Prostate gland (tissue), 2 donors: ENCODE data around the gene NR1I3.
"Not testable (repeated sequence)": the region's sequence is repeated elsewhere in the genome, so short reads cannot be mapped to it uniquely, and the experiment has no call there.

Source experiments
- POLR2A ChIP-seq: fragments of 450-650 bp; IDR thresholded peaks from one replicate; pipeline ENCODE4 v1.6.1; 2016; ENCODE audit warnings: antibody characterized with exemption, mild to moderate bottlenecking
- TF ChIP-seq, protein P1 (sequence below), 4 experiments: fragments of 200-600 bp in 2 of 4; fragments of 450-650 bp in 2 of 4; sonication (generic) in 2 of 4; IDR thresholded peaks; 1 replicate in 3 of 4; 2 replicates in 1 of 4; pipeline ENCODE4 v1.5.1; 2016 to 2019; ENCODE audit warnings: antibody characterized with exemption in 4 of 4, mild to moderate bottlenecking in 2 of 4, moderate library complexity in 2 of 4

DNA sequence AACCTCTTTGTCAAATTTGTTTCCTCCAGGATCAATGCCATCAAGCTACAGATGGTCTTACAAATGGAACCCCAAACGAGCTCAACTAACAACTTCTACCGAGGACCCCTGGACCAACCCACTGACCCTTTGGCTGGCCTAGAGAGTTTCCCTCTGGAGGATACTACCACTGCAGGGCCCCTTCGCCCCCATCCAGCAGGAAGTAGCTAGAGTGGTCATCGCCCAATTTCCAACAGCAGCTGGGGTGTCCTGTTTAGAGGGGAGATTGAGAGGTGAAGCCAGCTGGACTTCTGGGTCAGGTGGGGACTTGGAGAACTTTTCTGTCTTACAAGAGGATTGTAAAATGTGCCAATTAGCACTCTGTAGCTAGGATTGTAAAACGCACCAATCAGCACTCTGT, 19.1 kb upstream of the NR1I3 start:
- TF ChIP-seq POLR2A, result not testable (repeated sequence)
- TF ChIP-seq, protein P1, sequence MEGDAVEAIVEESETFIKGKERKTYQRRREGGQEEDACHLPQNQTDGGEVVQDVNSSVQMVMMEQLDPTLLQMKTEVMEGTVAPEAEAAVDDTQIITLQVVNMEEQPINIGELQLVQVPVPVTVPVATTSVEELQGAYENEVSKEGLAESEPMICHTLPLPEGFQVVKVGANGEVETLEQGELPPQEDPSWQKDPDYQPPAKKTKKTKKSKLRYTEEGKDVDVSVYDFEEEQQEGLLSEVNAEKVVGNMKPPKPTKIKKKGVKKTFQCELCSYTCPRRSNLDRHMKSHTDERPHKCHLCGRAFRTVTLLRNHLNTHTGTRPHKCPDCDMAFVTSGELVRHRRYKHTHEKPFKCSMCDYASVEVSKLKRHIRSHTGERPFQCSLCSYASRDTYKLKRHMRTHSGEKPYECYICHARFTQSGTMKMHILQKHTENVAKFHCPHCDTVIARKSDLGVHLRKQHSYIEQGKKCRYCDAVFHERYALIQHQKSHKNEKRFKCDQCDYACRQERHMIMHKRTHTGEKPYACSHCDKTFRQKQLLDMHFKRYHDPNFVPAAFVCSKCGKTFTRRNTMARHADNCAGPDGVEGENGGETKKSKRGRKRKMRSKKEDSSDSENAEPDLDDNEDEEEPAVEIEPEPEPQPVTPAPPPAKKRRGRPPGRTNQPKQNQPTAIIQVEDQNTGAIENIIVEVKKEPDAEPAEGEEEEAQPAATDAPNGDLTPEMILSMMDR (IDR thresholded peaks at IDR 0.05), result not testable (repeated sequence)
